Fibroblast of the aortic adventitia (primary cell): ENCODE measurements around the gene ABCA4. TPM values are rescaled to one million over a fixed set of nuclear protein-coding genes. Genes with fewer than 3 reads are reported as not detected.

ENCODE experiments used
- DNase-seq: peaks from one replicate; pipeline ENCODE4 v3.0.0-alpha.2; 2010; ENCODE audit warnings: low read depth
- H3K4me3 ChIP-seq: 2 replicates; pipeline ENCODE4 v1.5.1; 2011; ENCODE audit warnings: low read depth, mild to moderate bottlenecking, control low read depth, low read length, moderate library complexity
- total RNA-seq: library from RNA; depleted of rRNA; stranded (reverse); fragments of >200 nt; gene quantifications from 2 replicates; pipeline ENCODE4 v1.2.3, GENCODE V29; 2012; ENCODE audit warnings: low replicate concordance
- TF ChIP-seq, protein P1 (sequence below): IDR thresholded peaks from 2 replicates; pipeline ENCODE4 v1.5.1; 2011; ENCODE audit warnings: mild to moderate bottlenecking, low read length, control low read depth, inconsistent platforms; ENCODE audit not compliant: insufficient read depth

The ABCA4 gene
- total RNA-seq, 1 donor, result 0.09 TPM

DNA sequence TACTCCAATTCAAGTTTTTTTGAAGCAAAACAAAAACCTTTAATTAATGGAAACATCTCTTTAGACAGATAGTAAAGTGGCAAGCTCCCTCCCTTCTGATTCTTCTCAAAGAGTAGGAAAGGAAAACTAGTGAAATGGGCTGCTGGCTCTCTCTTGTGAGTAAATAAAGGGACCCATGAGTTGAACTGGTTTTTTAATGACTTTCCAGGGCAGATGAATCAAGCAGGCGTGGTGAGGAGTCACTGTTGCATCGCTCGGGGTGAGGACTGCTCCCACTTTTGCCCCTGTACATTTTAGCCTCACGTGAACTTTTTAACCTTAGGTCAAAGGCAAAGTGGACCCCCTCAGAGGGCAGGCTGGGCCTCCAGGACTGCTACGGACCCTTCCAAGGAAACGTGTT lies 64.8 kb downstream of the ABCA4 start:
- H3K4me3 ChIP-seq, result no peak overlapping the region
- TF ChIP-seq, protein P1, sequence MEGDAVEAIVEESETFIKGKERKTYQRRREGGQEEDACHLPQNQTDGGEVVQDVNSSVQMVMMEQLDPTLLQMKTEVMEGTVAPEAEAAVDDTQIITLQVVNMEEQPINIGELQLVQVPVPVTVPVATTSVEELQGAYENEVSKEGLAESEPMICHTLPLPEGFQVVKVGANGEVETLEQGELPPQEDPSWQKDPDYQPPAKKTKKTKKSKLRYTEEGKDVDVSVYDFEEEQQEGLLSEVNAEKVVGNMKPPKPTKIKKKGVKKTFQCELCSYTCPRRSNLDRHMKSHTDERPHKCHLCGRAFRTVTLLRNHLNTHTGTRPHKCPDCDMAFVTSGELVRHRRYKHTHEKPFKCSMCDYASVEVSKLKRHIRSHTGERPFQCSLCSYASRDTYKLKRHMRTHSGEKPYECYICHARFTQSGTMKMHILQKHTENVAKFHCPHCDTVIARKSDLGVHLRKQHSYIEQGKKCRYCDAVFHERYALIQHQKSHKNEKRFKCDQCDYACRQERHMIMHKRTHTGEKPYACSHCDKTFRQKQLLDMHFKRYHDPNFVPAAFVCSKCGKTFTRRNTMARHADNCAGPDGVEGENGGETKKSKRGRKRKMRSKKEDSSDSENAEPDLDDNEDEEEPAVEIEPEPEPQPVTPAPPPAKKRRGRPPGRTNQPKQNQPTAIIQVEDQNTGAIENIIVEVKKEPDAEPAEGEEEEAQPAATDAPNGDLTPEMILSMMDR, result no peak
- DNase-seq, result no peak

DNA sequence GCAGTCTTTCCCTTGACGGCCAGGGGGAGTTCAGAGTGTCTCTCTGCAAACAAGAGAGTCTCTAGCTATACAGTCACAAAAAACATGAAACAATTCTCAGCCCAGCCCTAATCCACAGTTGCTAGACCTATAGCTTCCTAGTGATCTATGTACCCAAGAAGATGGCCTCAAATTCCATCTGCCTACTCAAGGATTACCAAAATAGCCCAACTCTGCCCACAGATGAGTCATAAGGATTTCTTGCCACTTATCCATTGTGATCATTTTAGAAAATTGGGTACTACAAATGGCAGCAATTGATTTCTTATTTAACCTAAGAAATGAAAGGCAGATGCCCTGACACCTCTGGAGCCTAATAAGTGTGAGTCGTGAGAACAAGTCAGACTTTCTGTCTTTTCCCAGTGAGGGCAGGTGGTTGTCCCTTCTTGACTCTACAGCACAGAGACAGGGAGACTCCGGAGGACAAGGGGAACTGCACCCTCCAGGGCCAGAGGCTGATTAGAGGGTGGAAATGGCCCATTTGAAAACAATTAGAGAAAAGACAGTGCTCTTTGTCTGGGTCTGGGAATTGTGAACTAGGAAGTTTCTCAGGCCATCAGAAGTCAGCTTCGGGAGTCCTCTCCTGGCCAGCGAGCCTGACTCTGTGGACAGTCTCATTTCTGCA lies 65.4 kb downstream of the ABCA4 start:
- no peak for DNase-seq
- no peak overlapping the region for H3K4me3 ChIP-seq
- TF ChIP-seq, protein P1, result no peak

GRCh38 chr1:94050675-94051074 lies 70.3 kb downstream of the ABCA4 start:
- H3K4me3 ChIP-seq, result no peak overlapping the region
- TF ChIP-seq, protein P1, result no peak
- DNase-seq, result no peak

GRCh38 chr1:94050254-94050653 lies 70.7 kb downstream of the ABCA4 start:
- TF ChIP-seq, protein P1, result no peak
- DNase-seq, result peak; percentile 51

GRCh38 chr1:94049791-94050190 lies 71.2 kb downstream of the ABCA4 start:
- DNase-seq, result no peak
- TF ChIP-seq, protein P1, result no peak
- no peak overlapping the region for H3K4me3 ChIP-seq

More at GRCh38 chr1:94050254-94050653, 70.7 kb downstream of the ABCA4 start:
- H3K4me3 ChIP-seq, result no peak overlapping the region

- no peak overlapping the region for H3K4me3 ChIP-seq
- TF ChIP-seq, protein P1, result no peak
- DNase-seq, result peak; percentile 70
These were observed 72.4 kb downstream of the ABCA4 start for GRCh38 chr1:94048413-94049164.
